LNCAP (cell line): ENCODE measurements around the gene AKAP1.
A peak's percentile ranks its signal among the peaks of the same experiment; 100 is the strongest.

Experiments
- CTCF ChIP-seq: fragments of 450-650 bp; IDR thresholded peaks from 2 replicates; pipeline ENCODE4 v1.5.1; 2017; ENCODE audit warnings: mild to moderate bottlenecking

Gene AKAP1

DNA sequence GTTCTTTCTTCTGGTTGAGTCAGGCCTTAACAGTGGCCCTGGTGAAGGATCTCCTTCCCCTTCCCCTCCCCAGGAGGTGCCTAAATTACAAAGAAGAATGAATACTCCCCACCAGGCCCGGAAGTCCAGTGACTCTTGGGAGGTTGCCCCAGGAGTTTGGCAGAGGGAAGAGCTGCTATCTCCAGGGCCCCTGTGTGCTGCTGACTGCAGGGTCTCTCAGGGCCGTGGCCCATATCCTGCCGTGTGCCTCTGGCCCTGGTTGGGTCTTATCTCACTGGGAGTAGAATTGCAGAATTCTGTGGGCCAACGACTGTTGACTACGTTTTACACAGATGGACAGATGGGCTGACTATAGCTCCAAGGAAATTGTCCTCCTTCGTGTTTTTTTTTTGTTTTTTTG is 28.0 kb downstream of the AKAP1 start:
- no peak for TF ChIP-seq CTCF

DNA sequence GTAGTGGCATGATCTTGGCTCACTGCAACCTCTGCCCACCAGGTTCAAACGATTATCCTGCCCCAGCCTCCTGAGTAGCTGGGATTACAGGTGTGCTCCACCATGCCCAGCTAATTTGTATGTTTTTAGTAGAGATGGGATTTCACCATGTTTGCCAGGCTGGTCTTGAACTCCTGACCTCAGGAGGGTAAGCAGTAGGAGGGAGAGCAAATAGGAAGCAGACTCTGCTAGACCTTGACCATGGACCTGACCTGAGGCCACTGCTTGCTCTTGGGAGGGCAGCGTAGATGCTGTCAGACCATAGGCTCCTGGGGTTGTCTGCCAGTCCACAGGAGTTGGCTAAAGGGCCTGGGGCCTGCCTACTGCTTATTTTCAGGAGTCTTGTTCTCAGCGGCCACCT is 28.6 kb downstream of the AKAP1 start:
- TF ChIP-seq CTCF = no peak

DNA sequence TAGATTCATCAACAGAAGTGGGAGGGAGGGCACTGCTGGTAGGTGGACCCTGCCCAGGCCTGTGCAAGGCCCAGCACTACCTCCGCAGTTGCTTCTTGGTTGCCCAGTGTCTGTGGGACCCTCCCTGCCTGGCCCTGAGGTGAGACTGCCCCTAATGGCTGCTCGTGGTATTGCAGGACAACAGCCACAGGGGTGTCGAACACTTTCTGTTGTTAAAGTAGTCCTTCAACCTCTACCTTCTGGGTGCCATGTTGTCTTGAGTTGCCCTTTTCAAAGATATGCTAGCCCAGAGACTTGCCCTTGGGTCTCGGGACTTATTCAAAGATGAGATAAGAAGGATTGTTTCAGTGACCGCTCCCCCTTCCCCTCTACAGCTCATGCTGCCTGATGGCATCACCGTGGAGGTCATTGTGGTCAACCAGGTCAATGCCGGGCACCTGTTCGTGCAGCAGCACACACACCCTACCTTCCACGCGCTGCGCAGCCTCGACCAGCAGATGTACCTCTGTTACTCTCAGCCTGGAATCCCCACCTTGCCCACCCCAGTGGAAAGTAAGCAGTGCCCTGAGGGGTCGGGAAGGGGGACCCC is 29.1 kb downstream of the AKAP1 start:
- peak; percentile 93 for TF ChIP-seq CTCF

DNA sequence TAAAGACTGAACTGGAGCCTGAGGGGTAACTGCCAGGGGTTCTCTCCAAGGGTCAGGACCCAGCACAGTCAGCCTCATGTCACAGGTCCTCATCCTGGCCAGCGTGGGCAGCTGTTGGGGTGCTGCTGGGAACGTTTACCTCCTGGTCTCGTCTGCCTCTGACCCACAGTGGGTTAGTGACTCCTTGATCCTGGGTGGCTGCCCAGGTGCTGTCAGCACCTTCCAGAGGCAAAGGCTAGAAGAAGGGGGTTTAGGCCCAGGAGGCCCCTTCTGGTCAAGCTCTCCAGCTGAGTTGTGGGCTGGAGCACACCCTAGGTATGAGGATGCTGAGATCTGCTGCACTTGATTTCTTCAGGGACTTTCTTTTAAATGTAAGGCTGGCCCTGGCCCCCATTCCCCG is 30.3 kb downstream of the AKAP1 start:
- TF ChIP-seq CTCF = no peak

DNA sequence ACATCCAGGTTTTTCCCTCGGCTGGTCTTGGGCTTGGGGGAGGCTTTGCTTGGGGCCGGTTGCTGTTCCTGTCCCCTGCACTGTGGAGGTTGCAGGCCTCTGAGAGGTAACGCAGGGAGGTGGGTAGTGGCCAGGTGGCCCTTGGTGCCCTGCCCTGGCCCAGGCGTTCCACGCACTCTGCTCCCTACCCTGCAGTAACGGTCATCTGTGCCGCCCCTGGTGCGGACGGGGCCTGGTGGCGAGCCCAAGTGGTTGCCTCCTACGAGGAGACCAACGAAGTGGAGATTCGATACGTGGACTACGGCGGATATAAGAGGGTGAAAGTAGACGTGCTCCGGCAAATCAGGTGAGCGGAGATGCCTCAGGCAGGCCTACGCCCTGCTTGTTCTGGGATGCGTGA is 30.9 kb downstream of the AKAP1 start:
- no peak for TF ChIP-seq CTCF

GRCh38 chr17:57117798-57118197 is 32.8 kb downstream of the AKAP1 start:
- TF ChIP-seq CTCF = no peak

DNA sequence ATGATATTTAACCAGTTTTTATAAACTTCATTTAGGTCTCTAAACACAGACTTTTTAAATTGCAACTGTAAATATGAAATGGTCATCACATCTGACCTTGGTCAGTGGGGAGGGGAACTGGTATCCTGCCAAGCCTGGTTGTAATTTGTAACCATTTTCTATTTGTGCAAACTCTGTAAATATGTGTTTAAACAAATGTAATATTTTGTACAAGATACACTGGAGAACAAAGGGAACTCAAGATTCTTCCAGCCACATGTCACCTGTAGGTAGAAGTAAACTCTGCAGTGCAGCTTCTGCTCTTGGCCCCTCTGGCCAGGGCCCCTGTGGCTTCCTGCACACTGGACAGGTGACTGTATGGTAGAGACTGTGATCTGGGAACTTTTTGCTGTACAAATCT is 35.8 kb downstream of the AKAP1 start:
- TF ChIP-seq CTCF = no peak

DNA sequence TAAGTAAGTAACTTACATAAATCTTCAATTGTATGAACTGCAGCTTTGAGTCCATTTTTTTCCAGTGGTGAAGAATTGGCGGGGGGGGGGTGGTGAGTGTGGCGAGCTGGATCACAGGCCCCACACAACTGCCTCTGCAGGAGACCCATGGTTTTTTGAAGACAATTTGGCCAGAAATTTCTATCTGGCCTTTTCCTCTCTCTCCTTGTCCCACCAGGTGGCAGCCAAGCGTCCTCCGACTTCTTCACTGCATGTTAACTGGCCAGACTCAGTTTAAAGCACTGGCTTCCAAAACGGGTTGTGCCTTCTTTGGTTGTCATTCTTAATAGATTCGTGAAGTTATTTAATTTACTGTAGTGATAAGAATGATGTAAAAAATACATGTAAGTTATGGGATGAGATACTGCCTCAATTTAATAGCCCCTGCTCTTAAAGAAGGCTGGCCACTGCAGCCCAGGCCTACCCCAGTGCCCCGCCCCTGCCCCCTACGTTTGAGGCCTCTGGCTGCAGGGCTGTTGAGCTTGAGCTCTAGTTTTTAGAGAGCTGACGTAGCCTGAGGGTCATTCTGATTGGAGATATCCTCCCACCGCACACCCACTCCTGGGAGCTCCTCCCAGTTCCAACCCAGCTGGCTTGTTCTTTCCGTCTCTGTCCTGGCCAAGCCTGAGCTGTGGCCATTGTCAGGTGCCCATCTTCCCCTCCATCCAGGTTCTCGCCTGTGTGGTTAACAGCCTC is 36.4 kb downstream of the AKAP1 start:
- peak; percentile 69 for TF ChIP-seq CTCF
